GM18505 (cell line): Measurements from ENCODE around the gene ARHGAP22.

Source experiments
- ATAC-seq: cut with Tn5 transposase; IDR thresholded peaks from one replicate; pipeline ENCODE4 v1.9.1; 2021; ENCODE audit not compliant: unreplicated experiment
- POLR2A ChIP-seq: IDR thresholded peaks from 4 replicates; pipeline ENCODE4 v1.6.1; 2011; ENCODE audit warnings: borderline replicate concordance; ENCODE audit not compliant: insufficient read depth, insufficient read length; ENCODE audit errors: extremely low read depth

The ARHGAP22 gene

DNA sequence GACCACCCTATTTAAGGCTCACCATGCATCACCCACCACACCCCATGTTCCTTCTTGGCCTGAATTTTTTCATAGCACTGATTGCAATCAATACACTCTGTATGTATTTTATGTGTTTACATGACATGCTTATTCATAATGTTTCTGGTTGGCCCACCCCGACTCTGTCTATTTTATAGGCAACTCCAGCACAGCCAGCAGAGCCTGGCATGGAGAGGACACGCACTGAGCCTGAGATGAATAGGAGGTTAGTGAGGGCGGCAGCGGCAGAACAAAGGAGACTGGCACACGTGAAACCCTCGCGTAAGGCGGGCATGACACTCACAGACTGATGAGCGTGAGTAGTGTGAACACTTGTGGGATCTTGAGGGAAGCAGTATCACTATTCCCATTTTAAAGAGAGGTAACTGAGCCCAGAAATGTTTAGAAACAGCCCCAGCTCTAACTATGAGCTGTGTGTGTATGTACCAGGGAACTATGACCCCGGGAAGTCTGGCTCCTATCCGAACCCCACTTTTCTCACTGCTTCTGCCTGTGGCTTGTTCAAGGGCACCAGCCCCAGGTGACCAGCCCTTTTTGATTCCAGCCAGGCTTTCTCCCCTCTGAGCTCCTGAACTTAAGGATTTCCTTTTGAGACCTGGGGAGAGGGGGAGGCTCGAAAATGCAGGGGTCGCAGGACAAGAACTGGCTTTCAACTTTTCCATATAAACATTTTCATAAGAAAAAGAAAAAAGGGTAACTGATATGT is 113.3 kb downstream of the ARHGAP22 start:
- no peak for TF ChIP-seq POLR2A
- no peak for ATAC-seq

DNA sequence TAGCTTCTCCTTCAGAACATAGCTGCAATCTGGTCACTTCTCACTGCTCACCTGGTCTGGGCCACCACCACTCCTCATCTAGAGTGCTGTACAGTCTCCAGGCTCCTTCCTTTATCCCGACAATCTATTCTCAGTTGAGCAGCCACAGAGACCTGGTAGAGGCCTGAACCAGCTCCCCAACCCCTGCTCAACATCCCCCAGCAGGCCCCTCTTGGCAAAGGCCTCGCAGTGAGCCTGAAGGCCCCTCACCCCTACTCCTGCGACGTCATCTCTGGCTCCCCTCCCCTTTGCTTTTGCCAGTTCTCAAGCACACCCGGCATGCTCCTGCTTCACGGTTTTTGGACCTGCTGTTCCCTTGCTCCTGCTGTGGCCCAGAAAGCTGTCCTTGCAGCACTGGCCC is 113.9 kb downstream of the ARHGAP22 start:
- no peak for TF ChIP-seq POLR2A
- ATAC-seq, result no peak

DNA sequence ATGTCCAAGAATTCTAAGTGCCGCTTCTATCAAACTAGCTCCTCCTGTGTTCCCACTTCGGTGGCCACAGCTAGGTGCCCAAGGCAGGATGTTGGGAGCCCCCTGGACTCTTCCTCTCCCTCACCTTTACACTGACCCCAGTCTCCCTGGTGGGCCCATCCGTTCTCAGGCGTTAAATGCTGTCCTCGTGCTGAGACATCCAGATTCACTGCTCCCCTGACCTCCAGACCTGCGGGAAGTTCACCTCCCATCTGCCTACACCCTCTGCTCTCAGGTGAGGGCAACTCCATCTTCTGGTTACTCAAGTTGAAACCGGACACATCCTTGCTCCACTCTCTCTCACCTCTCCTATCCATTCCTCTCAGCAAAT is 114.3 kb downstream of the ARHGAP22 start:
- no peak for ATAC-seq
- no peak for TF ChIP-seq POLR2A

DNA sequence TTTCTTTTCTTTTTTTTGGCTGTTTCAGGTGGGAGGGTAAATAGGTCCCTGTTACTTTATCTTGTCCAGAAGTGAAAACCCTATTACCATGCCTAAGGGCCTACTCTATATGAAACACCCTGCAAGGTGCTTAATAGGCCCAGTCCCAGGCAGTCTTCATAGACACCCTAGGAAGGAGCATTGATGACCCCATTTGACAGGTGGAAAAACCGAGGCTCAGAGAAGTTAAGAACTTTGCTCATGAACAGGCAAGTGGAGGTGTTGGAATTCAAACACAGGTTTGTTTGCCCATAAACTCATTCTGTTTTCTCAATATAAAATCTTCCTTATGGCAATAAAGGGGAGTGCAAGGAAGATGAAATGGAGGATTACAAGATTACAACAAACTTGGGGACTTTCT is 115.8 kb downstream of the ARHGAP22 start:
- ATAC-seq, result no peak
- TF ChIP-seq POLR2A, result no peak

DNA sequence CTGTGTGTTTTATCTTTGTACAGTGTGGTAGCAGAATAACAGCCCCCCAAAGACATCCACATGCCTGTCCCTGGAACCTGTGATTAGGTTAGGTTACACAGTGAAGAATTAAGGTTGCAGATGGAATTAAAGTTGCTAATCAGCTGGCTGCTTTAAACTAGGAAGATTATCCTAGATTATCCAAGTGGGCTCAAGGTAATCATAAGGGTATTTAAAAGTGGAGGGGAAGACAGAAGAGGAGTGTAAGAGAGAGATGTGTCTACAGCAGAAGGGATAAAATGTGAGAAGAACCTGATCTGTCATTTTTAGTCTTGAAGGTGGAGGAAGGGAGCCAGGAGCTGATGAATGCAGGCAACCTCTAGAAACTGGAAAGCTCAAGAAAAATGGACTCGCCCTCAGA is 117.6 kb downstream of the ARHGAP22 start:
- no peak for TF ChIP-seq POLR2A
- ATAC-seq, result no peak

DNA sequence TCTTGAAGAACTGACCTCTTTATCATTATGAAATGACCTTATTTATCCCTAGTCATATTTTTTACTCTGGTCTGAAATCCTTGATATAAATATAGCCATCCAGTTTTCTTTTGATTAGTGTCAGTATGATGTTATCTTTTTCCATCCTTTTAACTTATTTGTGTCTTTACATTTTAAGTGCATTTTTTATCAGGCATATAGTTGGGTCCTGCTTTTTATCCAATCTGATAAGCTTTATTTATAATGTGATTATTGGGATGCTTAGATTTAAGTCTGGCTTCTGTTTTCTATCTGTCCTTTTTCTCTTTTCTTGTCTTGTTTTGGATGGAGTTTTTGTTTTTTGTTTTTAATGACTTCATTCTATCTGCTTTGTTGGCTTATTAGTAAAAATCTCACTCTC is 119.2 kb downstream of the ARHGAP22 start:
- TF ChIP-seq POLR2A, result no peak
- ATAC-seq, result no peak

DNA sequence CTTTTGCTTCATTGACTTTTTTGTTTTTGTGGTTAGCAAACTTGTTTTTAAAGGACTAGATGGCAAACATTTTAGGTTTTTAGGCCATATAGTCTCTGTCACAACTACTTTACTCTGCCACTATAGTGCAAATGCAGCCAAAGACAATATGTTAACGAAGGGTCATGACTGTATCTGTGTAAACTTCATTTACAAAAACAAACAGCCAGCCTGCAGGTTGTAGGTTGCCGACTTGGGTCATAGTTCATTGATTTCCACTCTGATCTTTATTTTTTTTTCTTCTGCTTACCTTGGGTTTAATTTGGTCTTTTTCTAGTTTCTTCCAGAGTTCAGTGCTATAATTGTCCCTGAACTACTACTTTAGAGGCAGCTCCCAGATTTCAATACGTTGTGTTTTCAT is 120.0 kb downstream of the ARHGAP22 start:
- TF ChIP-seq POLR2A, result no peak
- no peak for ATAC-seq

DNA sequence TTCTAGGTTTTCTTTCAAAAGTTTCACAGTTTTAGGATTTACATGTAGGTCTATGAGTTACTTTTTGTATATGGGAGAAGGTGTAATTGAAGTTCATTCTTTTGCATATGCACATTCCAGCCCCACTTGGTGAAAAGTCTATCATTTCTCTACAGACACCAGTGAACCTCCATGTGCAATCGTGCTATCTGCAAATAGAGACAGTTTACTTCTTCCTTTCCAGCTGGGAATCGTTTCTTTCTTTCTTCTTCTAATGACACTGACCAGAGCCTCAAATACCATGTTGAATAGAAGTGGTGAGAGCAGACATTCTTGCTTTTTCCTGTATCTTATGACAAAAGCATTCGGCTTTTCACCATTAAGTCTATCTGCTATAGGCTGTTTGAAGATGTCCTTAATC is 122.7 kb downstream of the ARHGAP22 start:
- TF ChIP-seq POLR2A, result no peak
- no peak for ATAC-seq

DNA sequence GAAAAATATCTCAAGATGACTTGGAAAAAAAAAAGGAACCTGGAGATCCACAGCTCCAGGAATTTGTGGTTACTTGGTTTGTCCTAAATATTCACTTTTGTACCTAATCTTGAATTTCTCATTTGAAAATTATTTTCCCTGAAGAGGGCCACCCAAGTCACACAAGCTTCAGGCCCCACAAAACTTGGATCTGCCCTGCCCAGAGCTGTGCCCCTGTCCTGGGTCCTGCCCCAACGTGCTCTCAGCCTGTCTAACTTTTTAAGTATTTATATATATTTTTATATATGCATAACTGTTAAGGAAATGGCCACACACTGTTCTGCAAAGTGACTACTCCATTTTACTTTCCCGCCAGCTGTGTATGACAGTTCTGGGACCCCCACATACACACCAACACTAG is 123.5 kb downstream of the ARHGAP22 start:
- no peak for TF ChIP-seq POLR2A
- no peak for ATAC-seq

DNA sequence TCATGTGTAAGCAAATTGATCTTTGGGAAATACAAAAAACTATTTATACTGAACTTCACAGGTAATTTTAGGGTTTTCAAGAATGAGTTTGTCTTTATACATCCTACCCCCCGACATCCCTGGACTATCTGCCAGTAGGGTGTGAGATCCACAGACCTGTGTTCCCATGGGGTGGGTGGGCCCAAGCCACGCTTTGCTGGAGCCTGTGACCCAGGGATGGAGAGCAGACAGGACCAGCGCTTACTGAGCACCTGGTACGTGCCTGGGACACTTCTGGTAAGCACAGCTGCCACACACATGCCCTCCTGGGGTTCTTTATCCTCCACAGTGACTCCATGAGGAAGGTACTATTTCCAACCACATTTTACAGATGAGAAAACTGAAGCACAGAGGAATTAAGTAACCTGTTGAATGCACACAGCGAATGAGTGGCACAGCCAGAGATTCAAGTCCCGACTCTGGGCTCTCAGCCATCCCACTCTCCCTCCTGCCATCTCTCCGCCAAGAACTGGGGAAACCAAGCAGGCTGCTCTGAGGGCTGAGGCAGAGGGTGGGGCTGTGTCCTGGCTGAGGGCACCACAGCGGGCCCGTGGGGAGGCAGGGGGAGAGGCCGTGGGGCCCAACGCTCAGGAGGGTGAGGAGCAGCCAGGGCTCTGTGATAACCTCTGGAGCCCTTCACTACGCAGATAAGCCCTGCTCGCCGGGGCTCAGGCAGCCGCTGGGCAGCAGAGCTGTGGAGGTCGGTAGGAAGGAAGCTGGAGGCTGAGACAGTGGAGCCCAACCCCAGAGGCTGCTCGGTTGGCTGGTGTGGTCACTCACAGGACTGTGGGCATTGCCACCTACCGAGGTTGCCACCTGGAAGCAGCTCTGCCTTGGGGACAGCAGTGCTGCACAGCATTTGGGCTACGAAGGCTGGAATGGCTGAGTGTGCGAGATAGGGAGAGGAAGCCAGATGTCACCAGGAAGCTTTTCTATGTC is 124.2 kb downstream of the ARHGAP22 start:
- no peak for TF ChIP-seq POLR2A

DNA sequence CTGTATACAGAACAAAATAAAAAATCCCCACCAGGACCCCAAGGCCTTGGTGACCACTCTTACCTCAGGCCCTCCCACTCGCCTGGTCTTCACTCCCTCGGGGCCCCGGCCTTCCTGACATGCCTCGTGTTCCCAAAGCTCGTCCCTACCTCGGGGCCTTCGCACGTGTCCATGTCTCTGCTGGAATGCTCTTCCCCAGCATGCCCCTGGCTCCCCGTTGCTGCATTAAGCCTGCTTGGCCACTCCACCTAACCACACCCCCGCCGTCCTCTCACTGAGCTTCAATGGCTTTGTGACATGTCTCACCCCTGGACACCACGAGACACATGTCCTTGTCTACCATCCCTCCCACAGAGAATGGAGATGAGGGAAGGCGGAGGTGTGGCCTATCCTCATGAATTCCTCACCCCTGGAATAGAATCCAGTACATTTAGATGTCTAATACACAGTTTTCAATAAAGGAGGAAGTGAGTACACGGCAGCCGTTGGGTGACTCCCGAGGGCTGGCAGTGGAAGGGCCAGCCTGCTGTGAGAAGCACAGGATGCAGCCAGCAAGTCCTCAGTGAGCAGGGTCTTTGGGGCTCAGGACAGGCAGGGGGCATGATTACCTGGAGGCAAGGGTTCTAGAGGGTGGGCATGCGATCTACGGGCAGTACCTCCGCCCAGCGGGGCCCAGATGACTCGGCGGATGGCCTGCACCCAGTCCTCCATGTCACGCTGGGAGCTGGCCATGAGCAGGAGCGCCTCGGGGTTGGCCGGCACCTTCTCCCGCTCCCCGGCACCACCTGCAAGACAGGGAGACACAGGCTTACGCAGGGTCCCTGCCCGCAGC is 125.7 kb downstream of the ARHGAP22 start:
- no peak for TF ChIP-seq POLR2A
- no peak for ATAC-seq

More for the DNA sequence above, 124.2 kb downstream of the ARHGAP22 start:
- ATAC-seq, result no peak

DNA sequence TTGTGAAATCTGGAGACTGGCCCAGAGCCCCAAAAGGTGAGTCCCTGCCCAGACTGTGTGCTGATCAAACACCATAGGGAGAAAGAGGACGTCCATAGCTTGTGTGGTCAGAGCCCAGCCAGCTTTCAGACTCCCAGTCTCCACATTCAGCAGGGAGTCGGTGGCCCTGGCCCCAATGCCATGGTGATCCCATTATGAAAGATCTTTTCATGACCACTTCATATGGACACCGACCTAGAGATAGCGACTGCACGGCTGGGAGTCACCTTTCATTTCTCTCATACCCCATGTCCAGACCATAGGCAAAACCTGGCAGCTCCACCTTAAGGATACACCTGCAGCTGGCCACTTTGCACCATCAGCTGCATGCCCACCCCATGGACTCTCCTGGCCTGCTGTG is 126.4 kb downstream of the ARHGAP22 start:
- ATAC-seq, result no peak
- TF ChIP-seq POLR2A, result no peak

DNA sequence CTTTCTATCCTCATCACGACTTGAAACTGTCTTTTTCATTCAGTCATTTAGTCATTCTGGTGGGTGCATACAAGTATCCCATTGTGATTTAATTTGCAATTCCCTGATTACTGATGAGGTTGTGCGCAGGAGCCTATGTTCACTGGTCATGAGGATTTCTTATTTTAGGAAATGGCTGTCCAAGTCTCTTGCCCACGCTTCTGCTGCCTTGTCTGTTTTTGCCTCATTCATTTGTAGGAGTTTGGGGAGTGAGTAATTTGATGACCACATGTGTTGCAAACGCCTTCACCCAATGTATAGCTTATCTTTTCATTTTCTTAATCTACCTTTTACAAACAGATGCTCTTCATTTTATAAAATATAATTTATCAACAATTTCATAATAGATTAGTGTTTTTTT is 127.3 kb downstream of the ARHGAP22 start:
- no peak for TF ChIP-seq POLR2A
- no peak for ATAC-seq
